Gastroesophageal sphincter (tissue), 3 donors: ENCODE data around the gene CSAG2.
"Not testable (repeated sequence)": the region's sequence is repeated elsewhere in the genome, so short reads cannot be mapped to it uniquely, and the experiment has no call there.

Experiments used
- EP300 ChIP-seq: sonication (generic); formaldehyde crosslinking; IDR thresholded peaks from one replicate; pipeline ENCODE4 v1.6.1; 2017; ENCODE audit warnings: antibody characterized with exemption, mild to moderate bottlenecking
- POLR2A ChIP-seq, 2 donors: fragments of 450-650 bp; IDR thresholded peaks; one replicate each; pipeline ENCODE4 v1.6.1; 2017; ENCODE audit warnings: antibody characterized with exemption in 2 of 2, mild to moderate bottlenecking in 2 of 2, moderate library complexity in 1 of 2
- POLR2AphosphoS5 ChIP-seq: sonication (generic); formaldehyde crosslinking; IDR thresholded peaks from one replicate; pipeline ENCODE4 v1.6.1; 2017; ENCODE audit warnings: antibody characterized with exemption
- TF ChIP-seq, protein P1 (sequence below), 4 experiments: fragments of 200-600 bp in 2 of 4; fragments of 450-650 bp in 2 of 4; sonication (generic) in 1 of 4; IDR thresholded peaks; one replicate each; pipeline ENCODE4 v1.5.1; 2017 to 2019; ENCODE audit warnings: antibody characterized with exemption in 4 of 4, mild to moderate bottlenecking in 2 of 4, moderate library complexity in 2 of 4

DNA sequence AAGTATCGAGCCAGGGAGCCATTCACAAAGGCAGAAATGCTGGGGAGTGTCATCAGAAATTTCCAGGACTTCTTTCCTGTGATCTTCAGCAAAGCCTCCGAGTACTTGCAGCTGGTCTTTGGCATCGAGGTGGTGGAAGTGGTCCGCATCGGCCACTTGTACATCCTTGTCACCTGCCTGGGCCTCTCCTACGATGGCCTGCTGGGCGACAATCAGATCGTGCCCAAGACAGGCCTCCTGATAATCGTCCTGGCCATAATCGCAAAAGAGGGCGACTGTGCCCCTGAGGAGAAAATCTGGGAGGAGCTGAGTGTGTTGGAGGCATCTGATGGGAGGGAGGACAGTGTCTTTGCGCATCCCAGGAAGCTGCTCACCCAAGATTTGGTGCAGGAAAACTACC lies 27.5 kb upstream of the CSAG2 start:
- TF ChIP-seq, protein P1, sequence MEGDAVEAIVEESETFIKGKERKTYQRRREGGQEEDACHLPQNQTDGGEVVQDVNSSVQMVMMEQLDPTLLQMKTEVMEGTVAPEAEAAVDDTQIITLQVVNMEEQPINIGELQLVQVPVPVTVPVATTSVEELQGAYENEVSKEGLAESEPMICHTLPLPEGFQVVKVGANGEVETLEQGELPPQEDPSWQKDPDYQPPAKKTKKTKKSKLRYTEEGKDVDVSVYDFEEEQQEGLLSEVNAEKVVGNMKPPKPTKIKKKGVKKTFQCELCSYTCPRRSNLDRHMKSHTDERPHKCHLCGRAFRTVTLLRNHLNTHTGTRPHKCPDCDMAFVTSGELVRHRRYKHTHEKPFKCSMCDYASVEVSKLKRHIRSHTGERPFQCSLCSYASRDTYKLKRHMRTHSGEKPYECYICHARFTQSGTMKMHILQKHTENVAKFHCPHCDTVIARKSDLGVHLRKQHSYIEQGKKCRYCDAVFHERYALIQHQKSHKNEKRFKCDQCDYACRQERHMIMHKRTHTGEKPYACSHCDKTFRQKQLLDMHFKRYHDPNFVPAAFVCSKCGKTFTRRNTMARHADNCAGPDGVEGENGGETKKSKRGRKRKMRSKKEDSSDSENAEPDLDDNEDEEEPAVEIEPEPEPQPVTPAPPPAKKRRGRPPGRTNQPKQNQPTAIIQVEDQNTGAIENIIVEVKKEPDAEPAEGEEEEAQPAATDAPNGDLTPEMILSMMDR (IDR thresholded peaks at IDR 0.05) = not testable (repeated sequence)
- TF ChIP-seq POLR2A (IDR thresholded peaks at IDR 0.05); POLR2AphosphoS5; EP300: not testable (repeated sequence)
